A549 (cell line): ENCODE measurements around the gene JAZF1. TPM values are rescaled to one million over a fixed set of nuclear protein-coding genes. Genes with fewer than 3 reads are reported as not detected.

ENCODE experiments used
- ATAC-seq, 2 experiments: fragments of 200-7000 bp in 1 of 2; fragments of >200 bp in 1 of 2; cut with Nextera tagmentation in 1 of 2; cut with Tn5 transposase in 1 of 2; 3 replicates each; pipeline versions ENCODE4 v1.8.0 to v1.9.1; 2018 to 2020; ENCODE audit warnings: mild to moderate bottlenecking in 1 of 2, moderate library complexity in 1 of 2
- CTCF ChIA-PET: fragments of 300-600 bp; sonication (Branson Sonifier 250); formaldehyde crosslinking; extraction: SDS; loops from one replicate; lab custom pipeline; 2021; ENCODE audit warnings: antibody characterized with exemption, inconsistent platforms; lab: Yijun Ruan, JAX
- POLR2A ChIA-PET: fragments of 350-600 bp; formaldehyde crosslinking; extraction: SDS; loops from one replicate; lab custom pipeline; 2021; ENCODE audit warnings: antibody characterized with exemption, inconsistent platforms; lab: Yijun Ruan, JAX
- DNase-seq, 2 experiments: peaks; one replicate each; pipeline versions ENCODE4 v3.0.0 to v3.0.0-alpha.2; 2011 to 2016; ENCODE audit warnings: low read depth in 1 of 2, low spot score in 1 of 2
- FAIRE-seq: peaks from 2 replicates; lab custom pipeline; 2011; peaks lifted over from hg19 to GRCh38; lab: Jason Lieb, UNC
- H3K27ac ChIP-seq, 2 experiments: fragments of >200 bp; sonication (Bioruptor Twin); formaldehyde crosslinking; 3 replicates each; pipeline ENCODE4 v1.5.1; 2016 to 2017
- H3K4me1 ChIP-seq: fragments of >200 bp; sonication (Bioruptor Twin); formaldehyde crosslinking; 3 replicates; pipeline ENCODE4 v1.6.1; 2016
- H3K4me2 ChIP-seq: fragments of >200 bp; sonication (Bioruptor Twin); formaldehyde crosslinking; 3 replicates; pipeline ENCODE4 v1.6.1; 2016
- H3K4me3 ChIP-seq: fragments of >200 bp; sonication (Bioruptor Twin); formaldehyde crosslinking; 3 replicates; pipeline ENCODE4 v1.5.1; 2016
- H3K9me3 ChIP-seq: fragments of >200 bp; sonication (Bioruptor Twin); formaldehyde crosslinking; 3 replicates; pipeline ENCODE4 v1.6.1; 2016
- CHD2 ChIP-seq: fragments of 150-350 bp; IDR thresholded peaks from 2 replicates; pipeline ENCODE4 v1.6.1; 2014; ENCODE audit warnings: low read length; ENCODE audit not compliant: partially characterized antibody
- EHMT2 ChIP-seq: fragments of 200-600 bp; sonication (generic); IDR thresholded peaks from 2 replicates; pipeline ENCODE4 v1.6.1; 2016; ENCODE audit warnings: antibody characterized with exemption, low read depth, mild to moderate bottlenecking, moderate library complexity
- FOSL2 ChIP-seq, 2 experiments: fragments of 450-650 bp in 1 of 2; fragments of >200 bp in 1 of 2; sonication (Bioruptor Twin) in 1 of 2; formaldehyde crosslinking; IDR thresholded peaks; 2 replicates each; pipeline versions ENCODE4 v1.5.0 to v1.6.1; 2016 to 2020; ENCODE audit warnings: mild to moderate bottlenecking in 1 of 2, moderate library complexity in 1 of 2
- HOXB13 ChIP-seq: fragments of 250-450 bp; sonication (Bioruptor Pico); IDR thresholded peaks from 2 replicates; pipeline ENCODE4 v1.5.0; 2020; ENCODE audit warnings: low read depth, mild to moderate bottlenecking, moderate library complexity
- MAFK ChIP-seq: fragments of 450-650 bp; IDR thresholded peaks from 2 replicates; pipeline ENCODE4 v1.6.1; 2014; ENCODE audit not compliant: partially characterized antibody
- NPAS2 ChIP-seq: fragments of 250-450 bp; sonication (Bioruptor Pico); IDR thresholded peaks from 2 replicates; pipeline ENCODE4 v1.8.0; 2022; ENCODE audit warnings: mild to moderate bottlenecking, moderate library complexity, borderline replicate concordance
- POLR2A ChIP-seq: IDR thresholded peaks from 2 replicates; pipeline ENCODE4 v1.6.1; 2012; ENCODE audit warnings: mild to moderate bottlenecking, low read length
- RARB ChIP-seq: fragments of 250-450 bp; sonication (Bioruptor Pico); IDR thresholded peaks from 2 replicates; pipeline ENCODE4 v1.8.0; 2021; ENCODE audit warnings: mild to moderate bottlenecking, moderate library complexity
- ZNF302 ChIP-seq: fragments of 250-450 bp; sonication (Bioruptor Pico); IDR thresholded peaks from 2 replicates; pipeline ENCODE4 v1.9.0; 2021; ENCODE audit warnings: inconsistent platforms, mild to moderate bottlenecking, moderate library complexity
- WGBS: methylation state at CpG from one replicate; pipeline ENCODE4 v1.1.6; 2017; ENCODE audit errors: missing lambda C conversion rate; 5-methylcytosine and 5-hydroxymethylcytosine counted together
- polyA plus RNA-seq, 4 experiments: library from polyadenylated mRNA; depleted of rRNA in 3 of 4; stranded (reverse); fragments of >200 nt; fragmentation: RNase III in 1 of 4; extraction: RNeasy Plus Mini Kit Qiagen cat#74134 plus additional on column Dnase treatment in 1 of 4; gene quantifications; 2 replicates in 3 of 4; 3 replicates in 1 of 4; pipeline ENCODE4 v1.2.3, GENCODE V29; 2011 to 2017
- TF ChIP-seq, protein P1 (sequence below): fragments of >200 bp; sonication (Bioruptor Twin); formaldehyde crosslinking; IDR thresholded peaks from 3 replicates; pipeline ENCODE4 v1.6.1; 2016
- TF ChIP-seq, protein P2 (sequence below): IDR thresholded peaks from 2 replicates; pipeline ENCODE4 v1.6.1; 2012
- TF ChIP-seq, protein P3 (sequence below): fragments of >200 bp; sonication (Bioruptor Twin); formaldehyde crosslinking; IDR thresholded peaks from 2 replicates; pipeline ENCODE4 v1.6.1; 2016
- TF ChIP-seq, protein P4 (sequence below): IDR thresholded peaks from 2 replicates; pipeline ENCODE4 v1.6.1; 2012; ENCODE audit warnings: low read depth, borderline replicate concordance
- TF ChIP-seq, protein P5 (sequence below): fragments of >200 bp; sonication (Bioruptor Twin); formaldehyde crosslinking; IDR thresholded peaks from 3 replicates; pipeline ENCODE4 v1.5.1; 2016

Gene JAZF1
- polyA plus RNA-seq, 2 of the 4 experiments (the other 2 are of a cell fraction), result 1.9 to 2.8 TPM

DNA sequence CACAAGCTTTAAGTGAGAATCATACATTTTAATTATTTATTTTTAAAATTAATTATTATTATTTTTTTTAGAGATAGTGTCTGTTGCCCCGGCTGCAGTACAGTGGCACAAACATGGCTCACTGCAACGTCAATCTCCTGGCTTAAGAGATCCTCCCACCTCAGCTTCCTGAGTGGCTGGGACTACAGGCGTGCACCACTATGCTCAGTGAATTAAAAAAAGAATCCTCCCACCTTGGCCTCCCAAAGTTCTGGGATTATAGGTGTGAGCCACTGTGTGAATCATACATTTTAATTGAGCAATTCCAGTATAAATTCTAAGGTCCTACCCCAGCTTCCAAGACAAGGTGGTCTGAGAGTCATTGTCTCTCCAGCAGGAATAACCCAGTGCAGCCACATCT, 172.4 kb downstream of the JAZF1 start (continued):
- no peak for TF ChIP-seq EHMT2
- TF ChIP-seq, protein P1, sequence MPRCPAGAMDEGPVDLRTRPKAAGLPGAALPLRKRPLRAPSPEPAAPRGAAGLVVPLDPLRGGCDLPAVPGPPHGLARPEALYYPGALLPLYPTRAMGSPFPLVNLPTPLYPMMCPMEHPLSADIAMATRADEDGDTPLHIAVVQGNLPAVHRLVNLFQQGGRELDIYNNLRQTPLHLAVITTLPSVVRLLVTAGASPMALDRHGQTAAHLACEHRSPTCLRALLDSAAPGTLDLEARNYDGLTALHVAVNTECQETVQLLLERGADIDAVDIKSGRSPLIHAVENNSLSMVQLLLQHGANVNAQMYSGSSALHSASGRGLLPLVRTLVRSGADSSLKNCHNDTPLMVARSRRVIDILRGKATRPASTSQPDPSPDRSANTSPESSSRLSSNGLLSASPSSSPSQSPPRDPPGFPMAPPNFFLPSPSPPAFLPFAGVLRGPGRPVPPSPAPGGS, result no peak
- TF ChIP-seq, all 56 proteins: peak for 0

DNA sequence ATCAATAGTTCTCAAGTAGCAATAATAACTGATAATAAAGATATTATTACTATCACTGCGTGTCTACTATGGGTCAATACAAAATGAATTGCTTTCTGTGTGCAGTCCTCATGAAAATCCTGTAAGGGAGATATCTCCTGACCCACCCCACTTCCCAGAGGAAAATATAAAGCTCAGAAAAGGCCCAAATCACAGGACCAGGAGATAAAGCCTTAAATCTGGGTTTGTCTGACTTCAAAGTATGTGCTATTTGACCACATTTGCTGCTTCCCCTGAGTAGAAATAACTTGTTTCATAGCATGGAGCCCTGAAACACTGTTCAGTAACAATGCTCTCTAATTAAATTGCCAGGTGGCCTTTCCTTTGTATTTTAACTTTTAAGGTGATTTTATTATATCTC, 174.1 kb downstream of the JAZF1 start:
- FAIRE-seq (no peak), ATAC-seq (no peak), DNase-seq (no peak)
- Histone ChIP-seq H3K9me3 (no peaks in the 10 kb centered on the region), H3K4me2 (no peak overlapping the region), H3K4me3 (no peak overlapping the region), H3K4me1 (no peaks in the 10 kb centered on the region; the same call in 2 of the 3 replicates), H3K27ac (no peak overlapping the region)
- POLR2A ChIA-PET, result no interaction called here
- 82% methylated on average over 1 of the region's 1 CpG for WGBS
- CTCF ChIA-PET, result interaction anchor here (3.6 kb wide), 1 partner anchor 14 kb away, joined by 17 read pairs; no protein-coding TSS in a partner anchor
- TF ChIP-seq NPAS2 (CRISPR knock-in tag), result no peak
- TF ChIP-seq RARB (CRISPR knock-in tag), result no peak
- TF ChIP-seq, protein P1, result no peak
- no peak for TF ChIP-seq HOXB13 (CRISPR knock-in tag)
- no peak for TF ChIP-seq POLR2A
- TF ChIP-seq, protein P2, sequence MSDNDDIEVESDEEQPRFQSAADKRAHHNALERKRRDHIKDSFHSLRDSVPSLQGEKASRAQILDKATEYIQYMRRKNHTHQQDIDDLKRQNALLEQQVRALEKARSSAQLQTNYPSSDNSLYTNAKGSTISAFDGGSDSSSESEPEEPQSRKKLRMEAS, result no peak
- no peak for TF ChIP-seq FOSL2 (IDR thresholded peaks at IDR 0.05)
- TF ChIP-seq FOSL2 (CRISPR knock-in tag; IDR thresholded peaks at IDR 0.05), result no peak
- TF ChIP-seq MAFK, result no peak
- TF ChIP-seq, protein P3, sequence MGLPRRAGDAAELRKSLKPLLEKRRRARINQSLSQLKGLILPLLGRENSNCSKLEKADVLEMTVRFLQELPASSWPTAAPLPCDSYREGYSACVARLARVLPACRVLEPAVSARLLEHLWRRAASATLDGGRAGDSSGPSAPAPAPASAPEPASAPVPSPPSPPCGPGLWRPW, result no peak
- TF ChIP-seq, protein P4, sequence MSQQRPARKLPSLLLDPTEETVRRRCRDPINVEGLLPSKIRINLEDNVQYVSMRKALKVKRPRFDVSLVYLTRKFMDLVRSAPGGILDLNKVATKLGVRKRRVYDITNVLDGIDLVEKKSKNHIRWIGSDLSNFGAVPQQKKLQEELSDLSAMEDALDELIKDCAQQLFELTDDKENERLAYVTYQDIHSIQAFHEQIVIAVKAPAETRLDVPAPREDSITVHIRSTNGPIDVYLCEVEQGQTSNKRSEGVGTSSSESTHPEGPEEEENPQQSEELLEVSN, result no peak
- no peak for TF ChIP-seq CHD2
- TF ChIP-seq, protein P5, sequence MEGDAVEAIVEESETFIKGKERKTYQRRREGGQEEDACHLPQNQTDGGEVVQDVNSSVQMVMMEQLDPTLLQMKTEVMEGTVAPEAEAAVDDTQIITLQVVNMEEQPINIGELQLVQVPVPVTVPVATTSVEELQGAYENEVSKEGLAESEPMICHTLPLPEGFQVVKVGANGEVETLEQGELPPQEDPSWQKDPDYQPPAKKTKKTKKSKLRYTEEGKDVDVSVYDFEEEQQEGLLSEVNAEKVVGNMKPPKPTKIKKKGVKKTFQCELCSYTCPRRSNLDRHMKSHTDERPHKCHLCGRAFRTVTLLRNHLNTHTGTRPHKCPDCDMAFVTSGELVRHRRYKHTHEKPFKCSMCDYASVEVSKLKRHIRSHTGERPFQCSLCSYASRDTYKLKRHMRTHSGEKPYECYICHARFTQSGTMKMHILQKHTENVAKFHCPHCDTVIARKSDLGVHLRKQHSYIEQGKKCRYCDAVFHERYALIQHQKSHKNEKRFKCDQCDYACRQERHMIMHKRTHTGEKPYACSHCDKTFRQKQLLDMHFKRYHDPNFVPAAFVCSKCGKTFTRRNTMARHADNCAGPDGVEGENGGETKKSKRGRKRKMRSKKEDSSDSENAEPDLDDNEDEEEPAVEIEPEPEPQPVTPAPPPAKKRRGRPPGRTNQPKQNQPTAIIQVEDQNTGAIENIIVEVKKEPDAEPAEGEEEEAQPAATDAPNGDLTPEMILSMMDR, result no peak
- no peak for TF ChIP-seq ZNF302 (CRISPR knock-in tag)

DNA sequence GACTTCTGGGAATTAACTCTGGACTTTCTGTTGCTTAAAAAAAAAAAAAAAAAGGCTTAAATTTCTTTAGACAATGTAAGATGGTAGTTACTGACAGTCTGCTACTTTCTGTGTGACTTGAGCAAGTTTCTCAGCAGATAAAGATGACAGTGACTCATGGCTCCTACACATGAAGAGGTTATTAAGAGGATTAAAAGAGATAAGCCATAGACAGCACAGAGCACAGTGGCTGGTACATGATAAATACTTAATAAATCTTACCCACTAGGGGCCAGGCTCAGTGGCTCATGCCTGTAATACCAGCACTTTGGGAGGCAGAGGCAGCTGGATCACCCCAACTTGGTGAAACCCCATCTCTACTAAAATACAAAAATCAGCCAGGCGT, 174.8 kb downstream of the JAZF1 start:
- 88% methylated on average over 1 of the region's 1 CpG for WGBS
- ATAC-seq, result no peak

More for the DNA sequence above, 174.8 kb downstream of the JAZF1 start:
- no peaks in the 10 kb centered on the region; the same call in 2 of the 3 replicates for H3K4me1 ChIP-seq
- POLR2A ChIA-PET, result interaction anchor here (0.6 kb wide), 1 partner anchor 855 kb away, joined by 4 read pairs; no protein-coding TSS in a partner anchor
- no peak overlapping the region for H3K4me3 ChIP-seq
- H3K9me3 ChIP-seq, result no peaks in the 10 kb centered on the region
- H3K4me2 ChIP-seq, result no peak overlapping the region
- CTCF ChIA-PET, result interaction anchor here (1.3 to 3.6 kb wide), 2 partner anchors 15 to 33 kb away, joined by 4 to 17 read pairs; no protein-coding TSS in a partner anchor
- TF ChIP-seq RARB (CRISPR knock-in tag), result no peak
- 0 out of 6 replicates have a peak overlapping the region, but pooled peaks of 1 of the 2 experiments have one; percentile 8 for H3K27ac ChIP-seq
- DNase-seq (no peak), FAIRE-seq (no peak)
